ENCODE measurements around the gene CDH4. TPM values are rescaled to one million over a fixed set of nuclear protein-coding genes. Genes with fewer than 3 reads are reported as not detected.

CDH4 gene
- total RNA-seq, 4 donors from 2014 or later, result not detected

GRCh38 chr20:61664556-61665320 lies 412.7 kb downstream of the CDH4 start:
- DNase-seq, result no peak
- TF ChIP-seq POLR2AphosphoS5 (IDR thresholded peaks at IDR 0.05) (no peak), CTCF (IDR thresholded peaks at IDR 0.05) (no peak), EP300 (IDR thresholded peaks at IDR 0.05; ENCODE audit: low read depth) (no peak), POLR2A (IDR thresholded peaks at IDR 0.05) (no peak)
- H3K36me3 ChIP-seq, result no peaks in the 10 kb centered on the region
- WGBS, 2 donors (ENCODE audit: low coverage in 1 of 2), result 20 to 75% methylated on average over 2 to 20 of the region's 20 CpGs
- no peaks in the 10 kb centered on the region for H3K27me3 ChIP-seq
- no peaks in the 10 kb centered on the region for H3K9me3 ChIP-seq
- H3K4me1 ChIP-seq, result no peaks in the 10 kb centered on the region
- in situ Hi-C loops (cut with MboI; ENCODE audit: low pct_ligation_motif_present in 1 of 4, low pct_unique_long_range_greater_than_20kb in 1 of 4, low sequenced_read_pairs in 3 of 4), result loop anchor here in 1 of 4 donors (10.0 kb wide), 1 partner anchor 60 kb away; no protein-coding TSS in a partner anchor
- no peak overlapping the region for H3K4me3 ChIP-seq
- H3K27ac ChIP-seq, result no peak overlapping the region
- intact Hi-C loops (cut with DNase I; ENCODE audit: low total_unique reads), result no loop called here

- Histone ChIP-seq H3K4me3 (no peak overlapping the region), H3K27ac (no peak overlapping the region), H3K9me3 (no peaks in the 10 kb centered on the region), H3K36me3 (no peaks in the 10 kb centered on the region), H3K27me3 (no peaks in the 10 kb centered on the region), H3K4me1 (no peaks in the 10 kb centered on the region)
- WGBS, 2 donors (ENCODE audit: low coverage in 1 of 2), result 80 to 83% methylated on average over 7 to 32 of the region's 32 CpGs
- no peak for TF ChIP-seq EP300 (IDR thresholded peaks at IDR 0.05; ENCODE audit: low read depth)
- no peak for TF ChIP-seq CTCF (IDR thresholded peaks at IDR 0.05)
- intact Hi-C loops (cut with DNase I; ENCODE audit: low total_unique reads) (no loop called here), in situ Hi-C loops (cut with MboI; ENCODE audit: low pct_ligation_motif_present in 1 of 4, low pct_unique_long_range_greater_than_20kb in 1 of 4, low sequenced_read_pairs in 3 of 4) (loop anchor here in 1 of 4 donors (10.0 kb wide), 1 partner anchor 61 kb away; no protein-coding TSS in a partner anchor)
- DNase-seq, result no peak
Observed at GRCh38 chr20:61665528-61666470, 413.7 kb downstream of the CDH4 start.

- Histone ChIP-seq H3K36me3 (no peaks in the 10 kb centered on the region), H3K27me3 (no peaks in the 10 kb centered on the region), H3K27ac (no peak overlapping the region), H3K9me3 (no peaks in the 10 kb centered on the region), H3K4me1 (no peaks in the 10 kb centered on the region), H3K4me3 (no peak overlapping the region)
- TF ChIP-seq POLR2A (IDR thresholded peaks at IDR 0.05) (no peak), POLR2AphosphoS5 (IDR thresholded peaks at IDR 0.05) (no peak), EP300 (IDR thresholded peaks at IDR 0.05; ENCODE audit: low read depth) (no peak), CTCF (IDR thresholded peaks at IDR 0.05) (no peak)
- intact Hi-C loops (cut with DNase I; ENCODE audit: low total_unique reads) (no loop called here), in situ Hi-C loops (cut with MboI; ENCODE audit: low pct_ligation_motif_present in 1 of 4, low pct_unique_long_range_greater_than_20kb in 1 of 4, low sequenced_read_pairs in 3 of 4) (loop anchor here in 1 of 4 donors (10.0 kb wide), 1 partner anchor 62 kb away; no protein-coding TSS in a partner anchor)
- DNase-seq, result no peak
- WGBS, 2 donors (ENCODE audit: low coverage in 1 of 2), result 88% methylated on average over 9 of the region's 9 CpGs; no CpG with 5 or more reads in 1 of the 2 donors
Observed at GRCh38 chr20:61666471-61666832, 414.4 kb downstream of the CDH4 start.
